ENCODE measurements around the gene MEIS1. TPM values are rescaled to one million over a fixed set of nuclear protein-coding genes. Genes with fewer than 3 reads are reported as not detected.

Gene MEIS1
- total RNA-seq, 4 donors from 2014 or later: 114 to 305 (median 181) TPM

- no peaks in the 10 kb centered on the region for H3K27me3 ChIP-seq
- peaks cover 0 to 11% of the 10 kb centered on the region in 2 donors for H3K36me3 ChIP-seq
- no peak for ATAC-seq
- H3K4me3 ChIP-seq: no peak overlapping the region
- H3K9me3 ChIP-seq: no peaks in the 10 kb centered on the region
- H3K27ac ChIP-seq: peak overlapping the region in 3 of 4 donors; percentile 45 to 75 (median 66)
- TF ChIP-seq EP300 (IDR thresholded peaks at IDR 0.05) (no peak), POLR2A (IDR thresholded peaks at IDR 0.05) (no peak), CTCF (IDR thresholded peaks at IDR 0.05) (no peak), POLR2AphosphoS5 (IDR thresholded peaks at IDR 0.05) (no peak)
- H3K4me1 ChIP-seq: peaks cover 29 to 98% (median 29%) of the 10 kb centered on the region in 3 donors
- WGBS, 2 donors (ENCODE audit: low coverage in 1 of 2): 50 to 64% methylated on average over 1 of the region's 1 CpG
Observed at GRCh38 chr2:66509326-66509811, 74.4 kb downstream of the MEIS1 start.

GRCh38 chr2:66512626-66513025 lies 77.7 kb downstream of the MEIS1 start:
- TF ChIP-seq POLR2AphosphoS5 (IDR thresholded peaks at IDR 0.05) (no peak), EP300 (IDR thresholded peaks at IDR 0.05) (no peak), CTCF (IDR thresholded peaks at IDR 0.05) (no peak), POLR2A (IDR thresholded peaks at IDR 0.05) (no peak)
- H3K4me1 ChIP-seq: peaks cover 13 to 96% (median 19%) of the 10 kb centered on the region in 3 donors

GRCh38 chr2:66515743-66516142 lies 80.8 kb downstream of the MEIS1 start:
- Histone ChIP-seq H3K27ac (peak overlapping the region in 1 of 4 donors; percentile 2), H3K9me3 (no peaks in the 10 kb centered on the region), H3K36me3 (peaks cover 0 to 28% of the 10 kb centered on the region in 2 donors), H3K4me1 (peaks cover 0 to 93% (median 6%) of the 10 kb centered on the region in 3 donors), H3K4me3 (no peak overlapping the region), H3K27me3 (no peaks in the 10 kb centered on the region)
- no peak for ATAC-seq
- TF ChIP-seq POLR2A (IDR thresholded peaks at IDR 0.05) (no peak), CTCF (IDR thresholded peaks at IDR 0.05) (no peak), EP300 (IDR thresholded peaks at IDR 0.05) (no peak), POLR2AphosphoS5 (IDR thresholded peaks at IDR 0.05) (peak; percentile 52)
- 15 to 36% methylated on average over 2 of the region's 2 CpGs for WGBS, 2 donors (ENCODE audit: low coverage in 1 of 2)

More at GRCh38 chr2:66512626-66513025, 77.7 kb downstream of the MEIS1 start:
- Histone ChIP-seq H3K9me3 (no peaks in the 10 kb centered on the region), H3K36me3 (peaks cover 0 to 16% of the 10 kb centered on the region in 2 donors), H3K4me3 (no peak overlapping the region), H3K27ac (no peak overlapping the region), H3K27me3 (no peaks in the 10 kb centered on the region)
- no peak for ATAC-seq

- no peak overlapping the region for H3K4me3 ChIP-seq
- no peaks in the 10 kb centered on the region for H3K9me3 ChIP-seq
- no peak for TF ChIP-seq EP300 (IDR thresholded peaks at IDR 0.05)
- no peak for TF ChIP-seq CTCF (IDR thresholded peaks at IDR 0.05)
- no peak for TF ChIP-seq POLR2A (IDR thresholded peaks at IDR 0.05)
- TF ChIP-seq POLR2AphosphoS5 (IDR thresholded peaks at IDR 0.05): no peak
- peaks cover 0 to 95% (median 6%) of the 10 kb centered on the region in 3 donors for H3K4me1 ChIP-seq
- H3K27me3 ChIP-seq: no peaks in the 10 kb centered on the region
- H3K27ac ChIP-seq: no peak overlapping the region
- 77 to 87% methylated on average over 8 of the region's 8 CpGs for WGBS, 2 donors (ENCODE audit: low coverage in 1 of 2)
- H3K36me3 ChIP-seq: peaks cover 2 to 28% of the 10 kb centered on the region in 2 donors
- no peak for ATAC-seq
Observed at GRCh38 chr2:66516499-66516898, 81.6 kb downstream of the MEIS1 start.

- H3K36me3 ChIP-seq: peaks cover 2 to 23% of the 10 kb centered on the region in 2 donors
- no peak overlapping the region for H3K4me3 ChIP-seq
- ATAC-seq: no peak
- WGBS, 2 donors (ENCODE audit: low coverage in 1 of 2): 49 to 71% methylated on average over 3 to 4 of the region's 4 CpGs
- no peaks in the 10 kb centered on the region for H3K27me3 ChIP-seq
- TF ChIP-seq POLR2A (IDR thresholded peaks at IDR 0.05) (no peak), EP300 (IDR thresholded peaks at IDR 0.05) (no peak), CTCF (IDR thresholded peaks at IDR 0.05) (no peak), POLR2AphosphoS5 (IDR thresholded peaks at IDR 0.05) (no peak)
- no peaks in the 10 kb centered on the region for H3K9me3 ChIP-seq
- no peak overlapping the region for H3K27ac ChIP-seq
- H3K4me1 ChIP-seq: peaks cover 0 to 95% (median 12%) of the 10 kb centered on the region in 3 donors
Observed at GRCh38 chr2:66517772-66518171, 82.8 kb downstream of the MEIS1 start.

Data from gastroesophageal sphincter (tissue), 4 donors.